Activated T-cell treated with anti-CD3 and anti-CD28 coated beads for 1 hour (primary cell): ENCODE results near the gene PAFAH1B2.

Source experiments
- DNase-seq: peaks from one replicate; pipeline ENCODE4 v3.0.0-alpha.2; 2020; ENCODE audit warnings: low read depth

PAFAH1B2 gene

DNA sequence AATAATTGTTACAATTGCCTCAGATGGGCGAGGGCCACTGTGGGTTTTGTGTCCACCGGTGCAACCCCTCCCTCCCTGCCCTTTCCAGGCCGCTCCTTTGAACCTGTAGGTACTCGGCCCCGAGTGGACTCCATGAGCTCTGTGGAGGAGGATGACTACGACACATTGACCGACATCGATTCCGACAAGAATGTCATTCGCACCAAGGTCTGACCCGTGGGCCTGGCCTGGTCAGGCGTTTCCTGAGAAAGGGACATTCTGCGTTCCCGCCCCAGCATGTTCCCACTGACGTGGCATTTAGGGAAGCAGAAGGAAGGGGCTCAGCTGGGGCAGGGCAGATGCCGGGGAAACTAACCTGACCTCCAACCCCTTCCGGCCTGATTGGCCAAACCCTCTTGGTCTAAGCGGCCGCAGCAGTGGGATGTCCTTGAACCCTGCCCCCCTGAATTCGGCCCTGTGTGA is 44.6 kb downstream of the PAFAH1B2 start:
- DNase-seq: no peak

DNA sequence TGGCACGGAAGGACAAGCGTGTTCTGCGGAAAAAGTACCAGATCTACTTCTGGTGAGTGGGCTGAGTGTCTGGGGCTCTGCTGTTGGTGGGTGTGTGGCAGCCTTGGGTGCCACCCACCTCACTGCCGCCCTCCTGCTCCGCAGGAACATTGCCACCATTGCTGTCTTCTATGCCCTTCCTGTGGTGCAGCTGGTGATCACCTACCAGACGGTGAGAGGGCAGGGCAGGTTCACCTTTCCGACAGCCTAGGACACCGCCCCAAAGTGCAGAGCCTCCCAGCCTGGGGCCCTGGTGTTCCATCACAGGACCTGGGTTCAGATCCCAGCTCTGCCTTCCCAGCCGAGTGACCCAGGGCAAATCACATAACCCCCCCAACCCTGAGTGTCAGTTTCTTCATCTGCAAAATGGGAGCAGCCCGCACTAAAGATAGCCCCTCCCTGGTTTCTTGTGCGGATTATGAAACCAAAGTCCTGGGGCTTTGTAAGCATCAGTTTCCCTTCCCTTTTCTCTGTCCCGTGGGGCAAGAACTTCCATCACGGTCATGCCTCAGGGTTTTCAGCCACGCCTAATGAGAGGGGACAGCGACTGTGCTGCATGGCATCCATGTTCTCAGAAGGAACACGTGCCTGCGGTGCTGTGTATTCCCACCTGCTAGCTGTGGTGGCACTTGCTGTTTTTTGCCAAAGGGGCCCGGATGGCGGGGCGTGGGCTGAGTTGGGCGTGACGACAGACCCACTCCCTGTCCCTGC is 45.3 kb downstream of the PAFAH1B2 start:
- DNase-seq: no peak

DNA sequence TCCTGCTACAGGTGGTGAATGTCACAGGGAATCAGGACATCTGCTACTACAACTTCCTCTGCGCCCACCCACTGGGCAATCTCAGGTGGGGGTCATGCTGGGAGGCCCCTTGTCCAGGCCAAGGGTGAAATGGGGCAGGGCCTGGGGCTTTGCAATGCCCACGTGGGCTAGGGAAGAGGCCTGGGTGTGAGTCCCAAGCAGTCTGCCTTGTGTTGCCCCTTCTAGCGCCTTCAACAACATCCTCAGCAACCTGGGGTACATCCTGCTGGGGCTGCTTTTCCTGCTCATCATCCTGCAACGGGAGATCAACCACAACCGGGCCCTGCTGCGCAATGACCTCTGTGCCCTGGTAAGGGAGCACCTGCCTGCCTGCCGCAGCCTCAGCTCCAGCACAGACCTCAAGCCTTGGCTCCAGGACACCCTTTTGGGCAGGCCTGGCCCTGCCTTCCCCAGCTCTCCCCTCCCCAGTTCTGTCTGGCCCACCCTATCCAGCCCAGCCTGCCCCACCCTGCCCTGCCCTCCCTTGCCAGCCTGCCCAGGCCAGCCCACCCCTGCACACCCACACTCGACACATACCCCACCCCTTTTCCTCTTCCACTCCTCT is 46.0 kb downstream of the PAFAH1B2 start:
- DNase-seq: no peak

DNA sequence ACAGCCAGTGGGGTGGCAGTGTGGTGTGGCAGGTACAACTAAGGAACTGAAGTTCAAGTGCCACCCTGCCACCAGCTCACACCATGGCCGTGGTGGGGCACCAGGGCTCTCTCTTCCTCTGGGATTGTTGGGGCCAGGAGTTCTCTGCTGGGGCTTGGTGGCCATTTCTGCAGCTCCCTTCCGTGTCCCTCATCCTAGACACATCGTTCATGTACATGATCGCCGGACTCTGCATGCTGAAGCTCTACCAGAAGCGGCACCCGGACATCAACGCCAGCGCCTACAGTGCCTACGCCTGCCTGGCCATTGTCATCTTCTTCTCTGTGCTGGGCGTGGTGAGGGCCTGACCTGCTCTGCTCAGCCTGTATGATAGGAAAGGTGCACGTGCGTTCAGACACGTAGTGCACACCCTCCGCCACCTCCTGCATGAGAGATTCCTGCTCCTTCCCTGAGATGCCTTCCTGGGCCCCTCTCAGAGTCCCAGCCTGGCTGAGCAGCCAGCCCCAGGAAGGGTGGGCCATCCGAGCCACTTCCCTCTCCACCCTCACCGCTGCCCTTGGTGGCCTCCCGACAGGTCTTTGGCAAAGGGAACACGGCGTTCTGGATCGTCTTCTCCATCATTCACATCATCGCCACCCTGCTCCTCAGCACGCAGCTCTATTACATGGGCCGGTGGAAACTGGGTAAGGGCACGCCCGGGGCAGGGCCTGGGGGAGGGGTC is 47.8 kb downstream of the PAFAH1B2 start:
- no peak for DNase-seq

DNA sequence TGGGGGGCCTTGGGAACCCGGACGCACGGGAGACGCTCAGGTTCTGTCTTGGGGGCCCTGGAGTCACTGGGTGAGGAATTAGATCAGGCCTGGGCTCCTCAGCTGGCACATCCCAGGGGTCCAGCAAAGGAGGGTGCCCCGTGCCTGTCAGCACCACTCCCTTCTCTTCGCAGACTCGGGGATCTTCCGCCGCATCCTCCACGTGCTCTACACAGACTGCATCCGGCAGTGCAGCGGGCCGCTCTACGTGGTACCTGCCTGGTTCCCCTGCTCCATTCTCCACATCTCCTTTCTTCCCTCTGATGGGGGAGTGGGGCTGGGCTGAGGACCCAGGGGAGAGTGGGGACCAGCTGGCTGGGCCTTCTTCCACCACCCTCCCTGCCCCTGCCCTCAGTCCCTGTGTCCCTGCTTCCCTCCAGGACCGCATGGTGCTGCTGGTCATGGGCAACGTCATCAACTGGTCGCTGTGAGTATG is 48.4 kb downstream of the PAFAH1B2 start:
- DNase-seq: no peak

DNA sequence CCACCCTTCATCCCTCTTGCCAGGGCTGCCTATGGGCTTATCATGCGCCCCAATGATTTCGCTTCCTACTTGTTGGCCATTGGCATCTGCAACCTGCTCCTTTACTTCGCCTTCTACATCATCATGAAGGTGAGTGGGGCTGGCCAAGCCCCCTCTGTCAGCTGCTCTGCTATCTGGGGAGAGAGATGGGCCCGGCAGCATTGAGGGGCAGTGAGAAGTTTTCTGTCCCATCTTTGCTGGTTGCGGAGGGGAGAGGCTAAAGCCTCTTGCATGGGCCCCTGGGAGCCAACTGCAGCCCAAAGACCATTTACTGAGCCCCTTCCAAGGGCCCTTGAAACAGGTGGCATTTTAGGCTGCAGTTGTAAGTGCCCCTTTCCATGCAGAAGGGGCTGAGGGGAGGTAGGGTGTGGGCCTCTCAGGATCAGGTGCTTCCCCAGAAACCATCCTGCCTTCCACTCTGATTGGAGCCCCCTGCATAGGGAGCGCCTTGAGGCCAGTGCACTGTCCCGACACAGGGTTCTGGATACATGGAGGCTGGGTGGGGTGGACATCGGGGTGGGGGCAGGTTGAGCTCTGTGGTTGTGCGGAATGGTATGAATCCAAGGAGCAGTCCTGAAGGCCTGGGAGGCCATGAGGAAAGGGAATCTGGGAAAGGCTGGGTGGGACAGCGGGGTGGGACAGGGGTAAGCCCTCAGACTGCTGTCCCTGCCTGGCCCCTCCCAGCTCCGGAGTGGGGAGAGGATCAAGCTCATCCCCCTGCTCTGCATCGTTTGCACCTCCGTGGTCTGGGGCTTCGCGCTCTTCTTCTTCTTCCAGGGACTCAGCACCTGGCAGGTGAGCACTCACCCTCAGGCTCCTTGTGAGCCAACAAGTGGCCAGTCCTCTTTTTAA is 49.3 kb downstream of the PAFAH1B2 start:
- DNase-seq: no peak

DNA sequence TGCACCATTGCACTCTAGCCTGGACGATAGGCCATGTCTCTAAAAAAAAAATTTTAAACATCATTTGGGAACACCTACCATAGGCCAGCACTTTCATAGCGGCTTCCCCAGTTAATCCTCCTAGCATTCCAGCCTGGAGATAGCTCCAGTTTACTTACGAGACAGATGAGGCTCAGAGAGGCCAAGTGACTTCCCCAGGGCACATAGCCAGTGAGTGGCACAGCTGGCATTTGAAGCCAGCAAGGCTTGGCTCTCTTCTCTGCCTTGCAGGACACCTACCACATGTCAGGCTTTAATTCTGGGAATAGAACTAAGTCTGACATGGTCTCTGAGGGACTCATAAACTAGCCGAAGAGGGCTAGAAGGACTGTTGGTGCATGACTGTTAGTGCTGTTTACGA is 50.2 kb downstream of the PAFAH1B2 start:
- no peak for DNase-seq

DNA sequence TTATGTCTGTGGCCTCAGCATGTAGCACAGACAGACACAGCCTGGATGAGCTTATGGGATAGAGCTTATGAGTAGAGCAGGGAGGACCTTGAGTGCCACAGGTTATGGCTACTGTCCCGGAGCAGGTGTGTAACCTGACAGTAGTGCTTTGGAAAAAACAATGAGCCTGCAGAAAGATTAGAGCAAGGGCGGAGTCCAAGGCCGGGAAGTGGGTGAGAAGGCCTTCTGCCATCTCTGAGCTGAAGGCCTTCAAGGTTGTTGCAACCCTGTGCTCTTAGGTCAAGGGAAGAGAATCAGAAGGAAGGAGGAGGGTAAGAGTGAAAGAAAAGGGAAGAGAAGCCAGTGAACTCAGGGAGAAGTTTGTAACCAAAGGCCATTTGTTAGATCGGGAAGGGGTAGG is 51.2 kb downstream of the PAFAH1B2 start:
- DNase-seq: no peak

DNA sequence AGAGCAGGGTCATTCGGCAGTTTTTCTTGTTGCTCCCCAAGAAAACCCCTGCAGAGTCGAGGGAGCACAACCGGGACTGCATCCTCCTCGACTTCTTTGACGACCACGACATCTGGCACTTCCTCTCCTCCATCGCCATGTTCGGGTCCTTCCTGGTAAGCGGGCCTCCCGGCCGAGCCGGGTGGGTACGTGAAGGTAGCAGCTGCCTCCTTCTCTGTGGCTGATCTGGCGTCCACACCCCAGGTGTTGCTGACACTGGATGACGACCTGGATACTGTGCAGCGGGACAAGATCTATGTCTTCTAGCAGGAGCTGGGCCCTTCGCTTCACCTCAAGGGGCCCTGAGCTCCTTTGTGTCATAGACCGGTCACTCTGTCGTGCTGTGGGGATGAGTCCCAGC is 51.7 kb downstream of the PAFAH1B2 start:
- no peak for DNase-seq

DNA sequence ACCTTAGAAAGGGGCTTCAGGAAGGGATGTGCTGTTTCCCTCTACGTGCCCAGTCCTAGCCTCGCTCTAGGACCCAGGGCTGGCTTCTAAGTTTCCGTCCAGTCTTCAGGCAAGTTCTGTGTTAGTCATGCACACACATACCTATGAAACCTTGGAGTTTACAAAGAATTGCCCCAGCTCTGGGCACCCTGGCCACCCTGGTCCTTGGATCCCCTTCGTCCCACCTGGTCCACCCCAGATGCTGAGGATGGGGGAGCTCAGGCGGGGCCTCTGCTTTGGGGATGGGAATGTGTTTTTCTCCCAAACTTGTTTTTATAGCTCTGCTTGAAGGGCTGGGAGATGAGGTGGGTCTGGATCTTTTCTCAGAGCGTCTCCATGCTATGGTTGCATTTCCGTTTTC is 52.9 kb downstream of the PAFAH1B2 start:
- no peak for DNase-seq

DNA sequence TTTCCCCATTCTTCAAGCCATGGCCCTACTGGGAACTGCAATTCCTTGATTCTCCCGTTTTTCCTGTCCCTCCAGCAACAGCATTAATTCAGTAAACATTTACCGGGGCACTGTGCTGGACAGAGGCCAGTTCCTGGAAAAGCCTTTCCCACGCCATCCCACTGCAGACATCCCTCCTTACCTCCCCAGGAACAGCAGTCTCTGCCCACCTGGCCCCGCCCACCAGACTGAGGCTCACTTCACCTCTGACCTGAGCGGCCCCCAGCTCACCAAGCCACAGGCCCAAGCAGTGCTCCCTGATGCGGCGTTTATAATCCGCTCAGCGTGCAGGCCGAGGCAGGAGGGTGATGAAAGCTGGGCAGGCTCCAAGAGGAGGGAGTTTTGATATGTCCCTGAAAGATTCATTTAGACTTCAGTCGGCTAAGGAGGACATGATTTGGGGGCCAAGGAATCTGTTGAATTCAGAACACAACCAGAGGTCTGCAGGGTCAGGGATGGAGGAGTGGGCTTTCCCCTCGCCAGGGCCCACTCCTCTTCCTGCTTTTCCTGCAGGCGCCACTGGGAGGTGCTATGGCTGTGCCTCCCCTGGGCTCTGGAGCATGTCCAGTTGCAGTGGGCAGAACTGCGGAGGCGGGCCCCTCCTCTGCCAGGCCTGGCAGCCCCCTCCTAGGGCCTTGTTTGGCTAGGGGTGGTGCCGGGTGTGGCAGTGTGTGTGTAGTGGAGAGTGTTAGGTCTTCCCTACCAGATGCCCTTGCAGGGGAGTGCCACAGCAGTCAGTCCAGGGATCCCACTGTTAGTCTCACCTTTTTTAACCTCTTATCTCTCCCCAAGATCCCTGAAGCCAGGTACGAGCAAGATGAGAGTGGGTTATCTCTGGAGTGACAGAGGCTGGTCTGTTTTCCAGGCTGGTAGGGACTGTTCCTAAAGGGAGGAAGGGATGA is 53.7 kb downstream of the PAFAH1B2 start:
- no peak for DNase-seq

DNA sequence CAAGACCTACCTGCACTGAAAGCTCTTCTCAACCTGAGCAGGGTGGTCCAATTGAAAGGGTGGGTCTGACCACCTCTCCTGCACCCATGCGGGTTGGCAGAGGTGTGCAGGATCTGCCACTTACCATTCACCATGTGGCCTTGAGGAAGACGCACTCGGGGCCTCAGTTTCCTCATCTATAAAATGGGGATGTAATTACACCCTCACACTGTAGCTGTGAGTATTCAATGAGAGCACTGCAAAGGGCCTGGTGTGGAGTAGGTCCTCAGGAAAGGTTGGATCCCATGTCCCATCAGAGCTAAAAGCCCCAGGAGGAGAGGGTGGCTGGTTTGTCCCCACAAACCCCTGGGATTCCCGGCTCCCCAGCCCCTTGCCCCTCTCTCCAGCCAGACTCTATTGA is 54.5 kb downstream of the PAFAH1B2 start:
- no peak for DNase-seq

DNA sequence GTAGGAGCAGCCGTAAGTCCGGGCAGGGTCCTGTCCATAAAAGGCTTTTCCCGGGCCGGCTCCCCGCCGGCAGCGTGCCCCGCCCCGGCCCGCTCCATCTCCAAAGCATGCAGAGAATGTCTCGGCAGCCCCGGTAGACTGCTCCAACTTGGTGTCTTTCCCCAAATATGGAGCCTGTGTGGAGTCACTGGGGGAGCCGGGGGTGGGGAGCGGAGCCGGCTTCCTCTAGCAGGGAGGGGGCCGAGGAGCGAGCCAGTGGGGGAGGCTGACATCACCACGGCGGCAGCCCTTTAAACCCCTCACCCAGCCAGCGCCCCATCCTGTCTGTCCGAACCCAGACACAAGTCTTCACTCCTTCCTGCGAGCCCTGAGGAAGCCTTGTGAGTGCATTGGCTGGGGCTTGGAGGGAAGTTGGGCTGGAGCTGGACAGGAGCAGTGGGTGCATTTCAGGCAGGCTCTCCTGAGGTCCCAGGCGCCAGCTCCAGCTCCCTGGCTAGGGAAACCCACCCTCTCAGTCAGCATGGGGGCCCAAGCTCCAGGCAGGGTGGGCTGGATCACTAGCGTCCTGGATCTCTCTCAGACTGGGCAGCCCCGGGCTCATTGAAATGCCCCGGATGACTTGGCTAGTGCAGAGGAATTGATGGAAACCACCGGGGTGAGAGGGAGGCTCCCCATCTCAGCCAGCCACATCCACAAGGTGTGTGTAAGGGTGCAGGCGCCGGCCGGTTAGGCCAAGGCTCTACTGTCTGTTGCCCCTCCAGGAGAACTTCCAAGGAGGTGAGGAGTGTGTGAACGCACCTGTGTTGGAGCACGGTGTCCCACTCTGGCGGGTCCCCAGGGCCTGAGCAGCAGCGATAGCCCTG is 55.2 kb downstream of the PAFAH1B2 start, which contains the start of gene TAGLN:
Gene TAGLN (plus strand): TSS at position 318 of the 863 bp plus-strand sequence. CDS start 3,644 bp downstream, outside the sequence.
- no peak for DNase-seq

DNA sequence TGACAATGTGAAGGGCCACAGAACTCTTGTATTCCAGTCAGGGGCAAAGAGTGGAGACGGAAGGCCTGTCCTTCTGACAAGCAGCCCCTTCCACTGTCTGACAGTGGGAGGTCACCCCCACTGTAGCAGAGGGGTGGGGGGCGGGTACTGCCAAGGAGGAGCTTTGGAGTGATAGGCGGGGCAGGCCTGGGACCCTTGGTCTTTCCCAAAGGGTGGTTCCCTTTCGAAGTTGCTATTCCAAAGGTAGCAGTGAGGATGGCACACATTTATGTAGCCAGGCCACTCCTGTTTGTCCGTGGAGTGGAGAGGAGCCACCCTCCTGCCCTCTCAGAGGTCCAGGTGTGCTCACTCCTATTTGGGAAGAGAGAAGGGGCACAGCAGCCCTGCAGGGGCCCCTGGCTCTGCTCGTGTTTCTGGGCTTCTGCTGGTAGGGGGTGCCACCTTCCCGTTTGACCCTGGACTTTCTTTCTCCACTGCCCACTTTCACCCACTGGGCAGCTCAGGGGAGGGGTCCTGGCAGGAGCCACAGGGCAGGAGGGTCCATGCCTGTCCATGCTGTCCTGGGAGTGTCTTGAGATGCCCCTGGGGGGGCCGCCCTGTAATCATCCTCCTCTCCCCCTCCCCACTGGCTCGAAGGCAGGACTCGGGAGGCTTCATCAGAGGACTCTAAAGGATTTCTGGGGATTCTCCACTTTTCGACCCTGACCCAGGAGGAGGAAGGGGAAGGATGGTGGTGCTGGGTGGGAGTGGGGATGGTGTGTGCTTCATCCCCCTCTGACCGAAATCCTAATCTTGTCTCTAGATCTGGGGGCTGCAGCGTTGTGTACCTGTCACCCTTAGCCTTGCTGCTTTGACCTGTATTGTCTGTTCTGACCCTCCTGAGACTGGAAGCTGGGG is 56.1 kb downstream of the PAFAH1B2 start:
- no peak for DNase-seq

DNA sequence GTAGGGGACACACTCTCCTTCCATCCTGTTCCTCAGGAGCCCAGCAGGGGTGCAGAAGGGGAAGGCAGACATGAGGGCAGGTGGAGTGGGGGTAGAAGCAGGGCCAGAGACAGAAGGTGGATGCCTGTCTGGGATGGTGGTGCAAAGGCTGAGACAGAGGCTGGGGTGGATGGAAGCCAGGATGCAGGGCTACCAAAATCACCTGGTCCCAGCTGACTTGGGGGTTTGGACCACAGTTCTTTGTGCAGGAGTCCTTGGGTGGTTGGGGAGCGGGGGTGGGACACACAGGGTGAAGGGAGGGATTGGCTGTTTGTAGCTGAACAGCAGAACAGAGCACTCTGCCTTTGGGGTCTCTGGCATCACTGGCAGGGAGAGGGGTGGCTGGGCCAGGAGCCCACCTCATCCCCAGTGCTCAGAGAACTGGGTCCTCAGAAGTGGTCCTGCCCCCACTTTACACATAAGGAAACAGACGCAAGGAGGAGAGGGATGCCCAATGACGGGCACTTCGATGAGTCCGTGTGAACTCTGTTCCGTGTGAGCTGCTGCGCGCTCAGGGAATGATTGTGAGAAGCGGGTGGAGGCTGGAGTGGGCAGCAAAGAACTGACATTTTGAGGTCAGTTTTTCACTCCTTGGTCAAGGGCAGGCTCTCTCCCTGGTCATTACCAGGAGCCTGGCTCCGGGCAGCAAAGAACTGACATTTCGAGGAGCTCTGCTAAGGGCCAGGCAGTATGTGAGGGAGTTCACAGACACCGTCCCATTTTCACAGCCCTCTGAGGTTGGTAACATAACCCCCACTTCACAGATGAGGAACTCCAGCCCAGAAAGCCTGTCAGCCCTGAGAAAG is 56.9 kb downstream of the PAFAH1B2 start:
- no peak for DNase-seq

DNA sequence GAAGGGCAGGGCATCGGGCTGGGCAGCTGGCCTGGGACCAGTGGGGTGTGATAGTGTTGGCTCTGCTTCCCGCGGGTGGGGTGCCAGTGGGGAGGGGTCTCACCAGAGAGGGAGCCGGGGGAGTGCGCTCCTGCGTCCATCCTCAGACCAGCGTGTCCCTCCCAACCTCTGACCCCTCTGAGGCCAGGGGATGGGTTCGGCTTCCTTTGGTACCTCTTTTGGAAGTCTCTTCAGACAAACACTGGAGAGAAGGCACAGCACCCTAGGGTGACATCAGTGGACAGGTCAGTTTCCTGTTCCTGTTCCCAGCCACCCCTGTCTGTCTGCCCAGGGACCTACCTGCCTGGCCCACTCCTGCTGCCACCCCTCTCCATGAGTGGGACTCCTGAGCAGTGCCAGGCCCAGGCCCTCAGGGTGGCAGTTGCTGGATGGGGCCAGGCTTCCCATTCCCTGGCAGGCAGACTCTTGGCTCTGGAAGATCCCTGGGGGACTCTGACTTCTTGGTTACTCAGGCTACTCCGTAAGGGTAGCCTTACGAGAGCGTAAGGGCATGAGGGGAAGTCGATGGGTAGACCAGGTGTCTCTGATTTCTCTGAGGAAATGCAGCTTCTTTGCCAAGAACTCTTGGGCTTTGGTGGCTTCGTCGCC is 57.7 kb downstream of the PAFAH1B2 start:
- no peak for DNase-seq

DNA sequence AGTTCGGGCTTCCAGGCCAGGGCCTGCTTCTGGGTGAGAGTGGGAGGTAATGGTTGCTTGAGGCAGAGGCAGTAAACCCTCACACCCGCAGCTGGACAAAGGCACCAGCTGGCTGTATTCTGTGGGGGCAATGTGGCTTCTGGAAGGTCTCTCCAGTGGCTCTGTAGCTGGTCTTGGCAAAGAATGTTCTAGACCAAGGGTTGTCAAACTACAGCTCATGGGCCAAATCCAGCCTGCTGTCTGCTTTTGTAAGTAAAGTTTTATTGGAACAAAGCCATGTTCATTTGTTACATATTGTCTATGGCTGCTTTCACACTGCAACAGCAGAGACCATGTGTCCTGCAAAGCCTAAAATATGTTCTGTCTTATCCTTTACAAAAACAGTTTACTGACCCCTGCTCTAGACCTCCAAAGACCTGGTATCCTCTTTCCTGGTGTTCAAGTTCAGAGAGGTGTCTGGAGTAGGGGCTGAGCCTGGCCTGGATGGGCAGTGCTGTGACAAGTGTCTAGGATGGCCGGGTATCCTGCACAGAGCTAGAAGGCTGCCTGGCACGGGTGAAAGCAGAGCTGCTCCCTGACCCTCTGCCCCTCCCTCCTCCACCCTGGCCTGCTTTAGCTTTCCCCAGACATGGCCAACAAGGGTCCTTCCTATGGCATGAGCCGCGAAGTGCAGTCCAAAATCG is 58.4 kb downstream of the PAFAH1B2 start:
- DNase-seq: no peak
